ENCODE results near the gene TAF1D.
A peak's percentile ranks its signal among the peaks of the same experiment; 100 is the strongest.
"Not testable (repeated sequence)": the region's sequence is repeated elsewhere in the genome, so short reads cannot be mapped to it uniquely, and the experiment has no call there.

Gene TAF1D, protein sequence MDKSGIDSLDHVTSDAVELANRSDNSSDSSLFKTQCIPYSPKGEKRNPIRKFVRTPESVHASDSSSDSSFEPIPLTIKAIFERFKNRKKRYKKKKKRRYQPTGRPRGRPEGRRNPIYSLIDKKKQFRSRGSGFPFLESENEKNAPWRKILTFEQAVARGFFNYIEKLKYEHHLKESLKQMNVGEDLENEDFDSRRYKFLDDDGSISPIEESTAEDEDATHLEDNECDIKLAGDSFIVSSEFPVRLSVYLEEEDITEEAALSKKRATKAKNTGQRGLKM
- total RNA-seq: 108 to 179 (median 160) reads per million in 4 donors

DNA sequence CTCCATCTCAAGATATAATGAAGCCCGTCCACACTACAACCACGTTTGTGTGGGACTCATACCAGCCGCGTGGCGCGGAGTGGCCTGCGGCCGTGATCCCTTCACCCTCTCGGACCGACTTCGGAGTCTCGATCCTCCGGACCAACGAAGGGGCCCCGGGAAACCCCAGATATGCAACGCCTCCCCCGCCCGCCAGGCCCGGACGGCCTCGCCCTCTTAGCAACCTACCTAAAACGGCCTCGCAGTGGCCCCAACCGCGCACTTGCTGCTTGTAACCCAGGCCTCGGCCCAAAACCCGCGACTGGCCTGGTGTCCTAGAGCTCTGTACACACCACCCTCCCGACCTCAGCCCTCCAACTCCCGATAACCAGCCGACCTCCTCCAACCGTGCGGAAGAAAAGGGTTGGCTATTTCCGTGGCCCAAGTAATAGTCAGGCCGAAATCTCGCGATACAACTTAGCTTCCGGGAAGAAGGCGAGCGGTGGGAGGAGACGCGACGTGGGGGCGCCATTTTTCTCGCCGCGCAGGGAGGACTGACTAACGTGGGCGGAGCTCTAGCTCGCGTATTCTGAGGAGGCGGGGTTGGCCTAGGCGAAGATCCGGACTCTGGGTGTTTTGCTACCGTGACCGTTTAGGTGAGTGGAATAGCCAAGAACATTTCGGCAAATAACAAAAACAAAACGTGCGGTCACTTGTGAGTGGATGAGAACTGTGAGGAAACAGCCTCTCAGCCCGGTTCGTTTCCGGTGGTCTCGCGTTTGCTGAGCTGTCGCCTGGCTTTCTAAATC lies at the start of gene TAF1D, which contains the start of gene C11orf54:
Gene TAF1D, minus strand, starts transcription at position 402 of the 788 bp plus-strand sequence. CDS start 2,191 bp downstream, outside the sequence.
Gene C11orf54, plus strand, starts transcription at position 579 of the 788 bp plus-strand sequence. CDS start 5,722 bp downstream, outside the sequence.
- DNase-seq: peak; percentile 92 to 98 (median 97)

DNA sequence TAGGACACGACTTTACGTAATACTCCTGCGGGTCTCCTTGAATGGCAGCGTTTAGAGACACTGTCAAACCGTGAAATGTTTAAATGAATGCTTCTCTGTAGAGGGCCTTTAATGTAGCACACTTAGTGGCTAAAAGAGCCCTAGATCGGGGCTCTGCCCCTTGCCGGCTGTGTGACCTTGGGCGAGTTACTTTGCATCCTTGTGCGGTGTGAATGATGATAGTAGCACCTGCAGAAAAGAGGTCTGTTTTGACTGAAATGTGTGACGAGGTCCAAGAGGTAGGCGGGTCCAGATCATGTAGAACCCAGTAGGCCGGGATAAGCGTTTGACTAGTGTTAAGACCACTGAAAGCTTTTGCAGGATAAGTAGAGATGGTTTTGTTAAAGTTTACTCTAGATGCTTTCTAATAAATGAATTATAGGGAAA lies 43.7 kb upstream of the TAF1D start:
- DNase-seq: no peak

DNA sequence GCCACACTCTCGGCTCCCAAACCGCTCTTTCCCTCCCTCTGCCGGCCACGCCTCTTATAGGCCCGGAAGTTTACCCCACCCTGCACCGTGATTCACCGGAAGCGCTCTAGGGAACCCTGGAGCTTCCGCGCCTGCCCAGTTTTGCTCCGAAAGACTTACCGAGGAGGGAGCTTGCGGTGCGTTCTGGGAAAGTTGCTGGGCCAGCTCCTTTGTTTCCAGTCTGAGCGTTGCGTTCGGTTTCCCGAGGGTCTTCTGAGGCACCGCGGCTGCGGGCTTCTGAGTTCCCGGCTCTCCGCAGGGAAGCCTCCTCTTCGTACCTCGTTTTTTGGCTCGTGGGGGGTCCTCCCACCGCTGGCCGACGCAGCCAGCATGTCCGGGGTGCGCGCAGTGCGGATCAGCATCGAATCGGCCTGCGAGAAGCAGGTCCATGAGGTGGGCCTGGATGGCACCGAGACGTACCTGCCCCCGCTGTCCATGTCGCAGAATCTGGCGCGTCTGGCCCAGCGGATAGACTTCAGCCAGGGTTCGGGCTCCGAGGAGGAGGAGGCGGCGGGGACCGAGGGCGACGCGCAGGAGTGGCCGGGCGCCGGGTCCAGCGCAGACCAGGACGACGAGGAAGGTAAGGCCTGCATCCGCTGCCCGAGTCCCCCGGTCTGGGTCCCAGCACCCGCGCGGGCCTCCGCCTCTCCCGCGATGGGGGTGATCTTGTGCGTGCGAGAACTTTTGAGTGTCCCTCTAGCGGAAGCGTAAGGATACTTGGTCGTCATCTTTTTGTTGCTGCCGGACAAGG lies 43.0 kb upstream of the TAF1D start, which contains the start of gene MED17:
Gene MED17, plus strand, starts transcription at position 138 of the 790 bp plus-strand sequence. Its CDS starts 232 bp downstream, at position 370.
- DNase-seq: peak; percentile 75 to 90 (median 81)

DNA sequence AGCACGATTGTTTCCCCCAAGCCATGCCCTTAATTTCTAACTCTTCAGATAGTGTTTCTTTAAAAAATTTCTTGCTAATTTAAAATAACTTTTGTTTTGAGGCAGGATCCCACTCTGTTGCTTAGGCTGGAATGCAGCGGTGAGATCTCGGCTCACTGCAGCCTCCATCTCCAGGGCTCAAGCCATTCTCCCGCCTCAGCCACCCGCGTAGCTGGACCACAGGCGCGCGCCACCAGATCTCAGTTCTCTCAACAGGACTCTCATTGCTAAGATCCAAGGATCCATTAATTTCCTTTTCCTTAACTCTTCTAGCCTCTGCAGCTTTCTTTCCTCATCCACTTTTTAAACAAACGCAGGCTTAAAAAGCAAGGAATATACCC lies 42.5 kb upstream of the TAF1D start:
- DNase-seq: no peak

DNA sequence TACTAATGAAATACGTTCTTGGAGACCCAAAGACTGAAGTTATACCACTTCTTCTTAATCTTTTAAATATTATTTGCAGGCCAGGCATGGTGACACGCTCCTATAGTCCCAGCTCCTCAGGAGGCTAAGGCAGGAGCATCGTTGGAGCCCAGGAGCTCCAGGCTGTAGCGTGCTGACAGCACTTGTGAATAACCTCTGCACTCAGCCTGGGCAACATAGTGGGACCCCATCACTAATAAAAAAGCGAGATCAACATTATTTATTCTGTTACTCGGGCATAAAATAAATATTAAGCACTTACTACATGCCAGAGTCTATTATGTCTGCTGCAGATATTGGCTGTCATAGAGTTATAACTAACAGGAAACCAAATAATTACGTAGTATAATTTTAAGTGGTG lies 42.1 kb upstream of the TAF1D start:
- no peak for DNase-seq

DNA sequence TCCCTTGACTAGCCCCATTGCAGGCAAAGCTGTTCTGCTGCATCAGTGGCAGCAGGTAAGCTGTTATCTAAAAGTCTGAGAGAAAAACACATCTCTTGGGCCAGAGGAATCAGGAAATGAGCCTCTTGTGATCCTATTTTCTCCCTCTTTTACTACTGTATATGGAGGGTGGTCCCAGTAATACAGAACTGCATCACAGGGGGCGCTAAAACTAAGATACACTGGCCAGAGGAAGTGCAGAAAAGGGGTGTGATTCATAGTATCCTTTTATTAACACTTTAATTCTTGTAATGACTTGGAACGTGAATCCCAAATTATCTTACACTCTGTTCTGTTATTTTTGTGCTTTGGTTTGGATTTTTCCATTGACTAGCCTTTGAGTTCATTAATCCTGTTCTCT lies 34.0 kb upstream of the TAF1D start:
- DNase-seq: no peak

DNA sequence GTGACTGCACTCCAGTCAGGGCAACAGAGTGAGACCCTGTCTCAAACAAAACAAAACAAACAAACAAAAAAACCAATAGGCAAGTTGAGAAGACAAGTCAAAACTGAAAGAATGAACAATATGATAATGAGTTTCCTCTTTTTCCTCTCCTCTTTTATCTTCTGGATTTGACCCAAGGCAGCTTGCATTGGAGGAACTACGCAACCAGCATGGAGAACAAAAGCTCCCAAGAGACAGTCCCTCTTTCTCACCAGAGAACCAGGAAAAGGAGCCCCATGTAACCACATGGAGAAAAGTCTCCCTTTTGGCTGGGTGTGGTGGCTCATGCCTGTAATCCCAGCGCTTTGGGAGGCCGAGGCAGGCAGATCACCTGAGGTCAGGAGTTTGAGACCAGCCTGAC lies 33.3 kb upstream of the TAF1D start:
- DNase-seq: not testable (repeated sequence)

DNA sequence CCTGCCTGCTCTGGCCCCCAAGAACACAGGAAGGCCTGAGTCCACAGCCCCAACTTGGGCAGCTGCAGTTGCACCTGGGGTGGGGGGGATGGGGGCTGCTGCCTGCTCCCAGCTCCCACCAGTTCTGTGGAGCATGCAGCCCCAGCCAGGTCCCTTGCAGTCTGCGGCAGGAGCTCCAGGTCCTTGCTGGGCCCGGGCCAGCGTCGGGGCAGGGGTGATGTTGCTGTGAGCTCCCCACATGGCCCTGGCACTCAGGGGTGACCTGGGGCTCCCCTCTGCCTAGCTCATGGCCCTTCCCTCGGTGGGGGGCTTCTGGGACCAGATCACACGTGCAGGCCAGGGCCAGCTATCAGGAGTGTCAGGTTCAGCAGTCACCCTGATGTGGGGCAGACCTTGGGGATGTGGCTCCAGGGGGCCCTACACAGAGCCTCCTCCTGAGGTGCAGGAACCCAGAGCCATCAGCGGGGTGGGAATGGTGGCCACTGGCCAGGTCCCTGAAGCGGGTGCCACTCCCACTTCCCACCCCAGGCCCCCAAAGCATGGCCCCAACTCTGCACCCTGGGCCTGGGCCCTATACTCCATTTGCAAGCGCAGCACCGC lies 32.4 kb upstream of the TAF1D start:
- no peak for DNase-seq

DNA sequence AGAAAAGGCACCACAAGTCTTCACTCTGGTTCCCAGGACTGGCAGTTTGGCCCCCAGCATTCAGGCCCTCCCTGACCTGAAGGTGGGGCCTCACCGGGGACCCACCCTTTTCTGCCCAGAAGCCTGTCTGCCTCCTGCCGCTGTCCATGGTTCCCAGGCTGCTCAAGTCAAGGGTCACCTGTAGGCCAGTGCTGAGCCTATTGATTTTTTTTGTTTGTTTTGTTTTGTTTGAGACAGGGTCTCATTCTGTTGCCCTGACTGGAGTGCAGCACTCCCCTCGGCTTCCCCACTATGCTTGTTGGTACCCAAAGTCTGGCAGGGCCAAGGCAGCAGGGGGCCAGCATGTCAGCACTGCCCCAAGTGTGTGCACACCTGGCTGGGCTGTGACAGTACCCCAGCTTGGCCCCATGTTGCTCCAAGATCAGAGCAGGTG lies 31.8 kb upstream of the TAF1D start:
- DNase-seq: no peak

DNA sequence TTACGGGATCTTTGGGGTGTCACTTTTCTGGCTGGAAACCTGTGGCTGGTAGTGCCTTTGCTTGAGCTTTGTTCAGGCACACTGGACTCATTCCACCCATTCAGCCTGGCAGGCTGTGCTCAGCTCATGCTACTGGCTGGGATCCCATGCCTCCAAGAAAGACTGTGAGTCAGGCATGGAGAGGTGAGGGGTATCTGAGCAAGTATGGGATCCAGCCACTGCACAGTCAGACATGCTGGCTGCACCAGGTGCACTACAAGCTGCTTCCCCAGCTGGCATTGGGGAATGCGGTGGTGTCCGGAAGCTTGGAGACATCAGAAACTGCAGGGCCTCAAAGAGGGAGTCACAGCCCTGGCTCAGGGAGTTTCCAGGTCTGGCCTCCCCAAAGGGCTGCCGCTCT lies 30.8 kb upstream of the TAF1D start:
- no peak for DNase-seq

DNA sequence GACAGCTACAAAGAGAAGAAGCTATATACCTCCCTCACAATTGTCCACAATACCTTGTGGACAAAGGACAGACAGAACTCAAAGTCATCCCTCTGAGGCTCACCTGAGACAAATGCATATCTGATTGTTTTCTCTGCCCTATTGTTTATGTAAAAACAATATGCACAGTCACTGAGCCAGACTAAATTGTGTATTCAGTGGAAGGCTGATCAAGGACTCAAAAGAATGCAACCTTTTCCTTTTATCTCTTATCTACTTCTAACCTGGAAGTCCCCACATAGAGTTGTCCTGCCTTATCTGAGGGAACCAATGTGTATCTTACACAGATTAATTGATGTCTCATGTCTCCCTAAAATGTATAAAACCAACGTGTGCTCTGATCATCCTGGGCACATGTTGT lies 28.9 kb upstream of the TAF1D start:
- DNase-seq: no peak

DNA sequence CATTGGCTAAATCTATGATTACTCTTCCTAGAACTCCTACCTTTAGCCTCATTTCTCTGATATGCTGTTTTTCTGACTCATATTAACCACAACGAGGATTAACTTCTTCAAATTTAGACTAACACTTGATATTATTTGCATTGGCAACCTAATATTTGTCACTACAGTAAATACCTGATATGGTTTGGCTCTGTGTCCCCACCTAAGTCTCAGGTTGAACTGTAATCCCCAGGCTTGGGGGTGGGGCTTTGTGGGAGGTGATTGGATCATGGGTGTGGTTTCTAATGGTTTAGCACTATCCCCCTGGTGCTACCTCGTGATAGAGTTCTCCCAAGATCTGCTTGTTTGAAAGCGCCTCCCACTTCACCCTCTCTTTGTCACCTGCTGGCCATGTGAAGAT lies 25.7 kb upstream of the TAF1D start:
- DNase-seq: no peak

DNA sequence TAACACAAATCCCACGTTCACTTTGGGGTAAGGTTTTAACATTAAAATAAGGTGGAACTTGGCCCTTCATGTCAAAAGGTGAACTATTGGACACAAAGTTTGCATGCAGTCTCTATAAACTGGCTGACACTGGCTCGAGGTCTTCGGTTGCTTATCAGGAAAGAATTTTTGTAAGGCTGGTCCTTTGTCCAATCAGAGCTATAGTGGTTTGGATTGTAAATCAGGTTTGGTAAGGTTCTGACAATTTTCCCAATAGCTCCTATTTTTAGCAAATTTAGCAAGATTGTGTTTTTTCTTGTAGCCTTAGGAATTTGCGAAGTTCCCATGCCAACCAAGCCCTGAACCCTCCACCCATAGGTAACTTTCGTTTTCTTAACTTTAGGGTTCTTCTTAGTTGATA lies 25.2 kb upstream of the TAF1D start:
- DNase-seq: no peak

DNA sequence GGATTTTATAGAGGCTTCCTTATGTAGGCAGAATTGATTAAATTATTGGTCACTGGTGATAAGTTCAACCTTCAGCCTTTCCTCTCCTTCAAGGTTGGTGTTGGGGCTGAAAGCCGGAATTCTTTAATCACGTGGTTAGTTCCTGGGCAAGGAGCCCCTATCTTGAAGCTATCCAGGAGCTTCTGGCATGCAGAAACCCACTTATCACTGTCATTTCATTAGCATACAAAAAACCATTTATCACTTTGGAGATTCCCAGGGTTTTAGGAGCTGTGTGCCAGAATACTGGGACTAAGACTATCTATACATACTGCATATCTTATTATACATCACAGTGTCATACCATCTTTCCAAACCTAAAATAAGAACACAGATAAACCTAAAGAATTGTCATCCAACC lies 24.3 kb upstream of the TAF1D start:
- DNase-seq: no peak

DNA sequence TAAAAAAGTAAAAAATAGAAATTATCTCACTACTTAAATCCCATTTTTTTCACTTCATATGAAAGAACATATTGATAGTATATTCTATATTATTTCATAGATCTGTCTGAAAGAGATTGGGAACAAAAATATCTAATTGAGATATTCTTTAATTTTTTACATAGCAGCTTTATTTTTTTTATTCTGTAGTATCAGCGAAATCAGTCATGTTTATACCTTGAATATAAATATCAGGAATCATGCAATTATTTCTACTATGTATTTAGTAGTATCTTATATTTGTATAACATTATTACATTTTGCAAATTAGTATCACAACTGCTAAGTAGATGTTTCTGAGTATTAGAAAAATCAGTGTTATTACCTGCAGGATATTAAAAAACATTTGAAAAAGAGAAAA lies 20.6 kb upstream of the TAF1D start:
- no peak for DNase-seq

DNA sequence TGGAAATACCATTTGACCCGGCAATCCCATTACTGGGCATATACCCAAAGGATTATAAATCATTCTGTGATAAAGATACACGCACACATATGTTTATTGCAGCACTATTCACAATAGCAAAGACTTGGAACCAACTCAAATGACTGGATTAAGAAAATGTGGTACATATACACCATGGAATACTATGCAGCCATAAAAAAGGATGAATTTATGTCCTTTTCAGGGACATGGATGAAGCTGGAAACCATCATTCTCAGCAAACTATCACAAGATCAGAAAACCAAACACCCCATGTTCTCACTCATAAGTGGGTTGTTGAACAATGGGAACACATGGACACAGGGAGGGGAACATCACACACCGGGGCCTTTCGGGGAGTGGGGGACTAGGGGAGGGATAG lies 17.8 kb upstream of the TAF1D start:
- DNase-seq: not testable (repeated sequence)

DNA sequence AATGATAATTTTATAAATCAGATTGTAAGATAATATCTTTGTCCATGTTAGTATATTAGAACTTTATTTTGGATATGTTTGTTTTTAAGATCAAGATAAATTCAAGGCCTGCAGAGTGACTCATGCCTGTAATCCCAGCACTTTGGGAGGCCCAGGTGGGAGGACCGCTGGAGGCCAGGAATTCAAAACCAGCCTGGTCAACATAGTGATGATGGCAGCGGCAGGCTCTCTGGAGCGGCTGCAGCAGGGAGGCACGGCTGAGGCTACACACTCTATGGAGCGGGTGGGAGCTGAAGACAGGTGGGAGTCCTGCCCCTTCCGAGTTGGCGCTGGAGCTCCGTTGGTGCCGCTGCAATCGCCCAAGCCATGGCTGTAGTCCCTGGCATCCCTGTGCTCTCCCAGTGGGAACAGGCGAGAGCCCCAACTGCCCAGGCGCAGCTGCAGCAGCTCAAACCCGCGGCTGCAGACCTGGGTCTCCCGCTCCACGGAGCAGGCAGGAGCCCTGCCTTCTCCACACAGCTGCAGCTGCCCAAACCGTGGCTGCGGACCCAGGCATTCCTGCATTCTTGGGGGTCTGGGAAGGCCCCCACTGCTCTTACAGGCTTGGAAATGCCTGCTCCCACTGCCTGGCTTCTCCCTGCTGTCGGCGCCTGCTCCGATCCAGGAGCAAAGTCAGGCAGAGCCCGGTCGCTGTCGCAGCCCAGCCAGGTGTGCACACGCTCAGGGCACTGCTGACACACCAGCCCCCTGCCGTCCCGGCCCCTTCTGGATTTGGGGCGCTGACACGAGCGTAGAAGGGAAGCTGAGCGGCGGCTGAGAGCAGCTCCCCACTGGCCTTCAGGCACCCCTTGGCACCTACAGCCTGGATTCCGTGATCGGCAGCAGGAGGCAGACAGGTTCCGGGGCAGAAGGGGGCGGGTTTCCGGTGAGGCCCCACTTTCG lies 16.9 kb upstream of the TAF1D start:
- no peak for DNase-seq

DNA sequence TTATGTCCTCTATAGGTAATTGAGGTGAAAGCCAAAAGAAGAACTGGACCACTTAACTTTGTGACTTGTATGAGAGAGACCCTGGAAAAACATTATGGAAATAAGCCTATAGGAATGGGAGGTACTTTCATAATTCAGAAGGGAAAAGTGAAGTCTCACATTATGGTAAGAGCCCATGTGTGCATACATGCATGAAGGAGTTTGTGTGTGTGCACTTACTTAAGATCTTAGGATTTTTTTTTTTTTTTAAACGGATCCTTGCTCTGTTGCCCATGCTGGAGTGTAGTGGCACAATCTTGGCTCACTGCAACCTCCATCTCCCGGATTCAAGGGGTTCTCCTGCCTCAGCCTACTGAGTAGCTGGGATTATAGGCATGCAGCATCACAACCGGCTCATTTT lies 16.0 kb upstream of the TAF1D start:
- no peak for DNase-seq

DNA sequence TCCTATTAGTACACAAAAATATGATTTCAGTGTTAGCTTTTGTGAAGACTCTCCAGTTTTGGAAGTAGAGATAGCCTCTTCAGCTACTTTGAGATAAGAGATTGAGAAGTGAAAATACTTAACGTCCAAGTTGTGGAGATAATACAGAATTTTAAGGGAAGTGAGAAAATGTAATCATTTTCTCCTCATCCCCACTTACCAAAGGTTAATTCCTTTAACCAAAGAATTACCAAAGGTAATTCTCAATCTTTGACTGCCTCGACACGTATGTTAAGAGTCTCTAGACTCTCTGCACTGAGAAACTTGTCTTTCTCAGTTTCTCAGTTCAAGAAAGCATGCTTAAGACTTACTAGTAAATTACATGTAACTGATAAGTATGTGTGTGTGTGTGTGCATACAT lies 15.5 kb upstream of the TAF1D start:
- no peak for DNase-seq

DNA sequence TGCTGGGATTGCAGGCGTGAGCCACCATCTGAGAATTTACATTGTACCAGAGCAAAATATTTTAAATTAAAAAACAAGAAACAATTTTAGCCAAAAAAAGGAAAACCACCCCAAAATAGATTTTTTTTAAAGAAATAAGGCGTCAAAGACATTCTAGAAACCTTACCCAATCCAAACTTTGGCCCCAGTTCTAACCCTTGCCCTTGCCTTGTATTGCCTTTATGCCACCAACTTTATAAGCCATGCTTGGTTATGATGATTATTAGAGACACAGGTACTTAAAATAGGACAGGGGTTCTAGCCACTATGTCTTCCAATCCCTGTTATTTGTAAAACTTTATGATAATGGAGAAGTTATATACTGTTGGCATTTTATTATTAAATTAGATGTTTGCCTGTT lies 11.9 kb upstream of the TAF1D start:
- no peak for DNase-seq

DNA sequence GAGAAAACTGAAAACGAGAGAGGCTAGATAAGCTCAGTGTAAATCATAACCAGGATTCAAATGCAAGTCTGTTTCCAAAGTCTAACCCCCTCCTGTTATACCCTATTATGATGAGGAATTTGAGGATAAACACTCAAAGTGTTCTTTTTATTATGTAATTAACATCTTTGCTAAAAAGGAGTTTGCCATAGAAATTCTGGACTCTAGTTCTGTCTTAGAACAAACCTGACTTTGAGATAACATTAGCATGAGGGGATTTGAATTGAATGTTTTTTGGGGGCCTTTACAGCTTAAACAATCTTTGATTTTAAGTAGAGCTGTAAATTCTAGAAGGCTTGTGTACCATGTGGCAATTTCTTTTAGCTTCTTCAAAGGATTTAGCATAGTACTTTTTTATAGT lies 9.7 kb upstream of the TAF1D start:
- no peak for DNase-seq

DNA sequence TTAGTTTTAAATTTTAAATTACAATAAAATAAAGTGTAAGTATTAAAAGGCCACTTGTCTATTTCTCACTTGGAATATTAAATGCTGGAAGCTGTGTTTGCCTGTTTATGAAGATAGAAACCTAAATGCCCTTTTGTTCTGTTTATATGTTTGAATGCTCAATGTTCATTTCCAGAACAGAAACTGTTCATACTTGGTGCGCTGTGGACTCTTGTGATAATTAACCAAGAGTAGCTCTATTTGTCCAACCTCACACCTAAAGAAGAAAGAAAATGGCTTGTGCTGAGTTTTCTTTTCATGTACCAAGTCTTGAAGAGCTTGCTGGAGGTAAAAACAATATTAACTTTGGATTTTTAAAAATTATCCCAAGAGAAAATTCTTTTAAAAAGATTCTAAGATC lies 5.8 kb upstream of the TAF1D start:
- DNase-seq: no peak
